Sigmoid colon (tissue), 7 donors: Measurements from ENCODE around the gene VEPH1. TPM values are rescaled to one million over a fixed set of nuclear protein-coding genes. Genes with fewer than 3 reads are reported as not detected.
"Not testable (repeated sequence)": the region's sequence is repeated elsewhere in the genome, so short reads cannot be mapped to it uniquely, and the experiment has no call there.

ENCODE experiments used
- DNase-seq: peaks from one replicate; pipeline ENCODE4 v3.0.0-alpha.2; 2019
- H3K27ac ChIP-seq, 4 donors: fragments of 200-600 bp; sonication (generic); one replicate each; pipeline ENCODE4 v1.5.1; 2016 to 2019; ENCODE audit warnings: mild to moderate bottlenecking in 1 of 4
- H3K27me3 ChIP-seq, 3 donors: fragments of 200-600 bp; sonication (generic); one replicate each; pipeline ENCODE4 v1.5.1; 2019; ENCODE audit warnings: mild to moderate bottlenecking in 1 of 3
- H3K36me3 ChIP-seq, 4 donors: fragments of 200-600 bp; sonication (generic); one replicate each; pipeline ENCODE4 v1.5.1; 2016 to 2019
- H3K4me1 ChIP-seq, 4 donors: fragments of 200-600 bp; sonication (generic); one replicate each; pipeline ENCODE4 v1.5.1; 2017 to 2019
- H3K4me3 ChIP-seq, 4 donors: fragments of 200-600 bp; sonication (generic); one replicate each; pipeline ENCODE4 v1.5.1; 2017 to 2019; ENCODE audit warnings: mild to moderate bottlenecking in 2 of 4, moderate library complexity in 1 of 4
- H3K9me3 ChIP-seq, 4 donors: fragments of 200-600 bp in 3 of 4; sonication (generic) in 3 of 4; one replicate each; pipeline versions ENCODE4 v1.5.1 to v1.6.1; 2013 to 2019
- EP300 ChIP-seq, 4 donors: sonication (generic); formaldehyde crosslinking; IDR thresholded peaks; one replicate each; pipeline ENCODE4 v1.6.1; 2017; ENCODE audit warnings: antibody characterized with exemption in 4 of 4
- POLR2A ChIP-seq, 2 donors: fragments of 450-650 bp; IDR thresholded peaks; one replicate each; pipeline ENCODE4 v1.6.1; 2016; ENCODE audit warnings: antibody characterized with exemption in 2 of 2, mild to moderate bottlenecking in 2 of 2, moderate library complexity in 2 of 2
- POLR2AphosphoS5 ChIP-seq, 4 donors: sonication (generic); formaldehyde crosslinking; IDR thresholded peaks; one replicate each; pipeline ENCODE4 v1.6.1; 2017; ENCODE audit warnings: antibody characterized with exemption in 4 of 4
- WGBS, 2 donors: extraction: QIAGEN DNeasy Blood & Tissue Kit; methylation state at CpG; one replicate each; pipeline ENCODE4 v1.1.7; 2013; 5-methylcytosine and 5-hydroxymethylcytosine counted together
- intact Hi-C: fragments of 100-400 bp; cut with DNase I; formaldehyde crosslinking; loops from one replicate; pipeline ENCODE4 v1.15.1; 2023
- polyA plus RNA-seq, 3 donors: library from polyadenylated mRNA; stranded (reverse); fragments of 200-250 nt; gene quantifications; one replicate each; pipeline ENCODE4 v1.2.3, GENCODE V29; 2013
- total RNA-seq, 4 donors: library from RNA; depleted of rRNA; stranded (reverse); fragments of >200 nt; gene quantifications; one replicate each; pipeline ENCODE4 v1.1.0, GENCODE V29; 2016
- TF ChIP-seq, protein P1 (sequence below), 4 experiments: fragments of 450-650 bp in 3 of 4; fragments of 200-600 bp in 1 of 4; IDR thresholded peaks; one replicate each; pipeline ENCODE4 v1.5.1; 2016 to 2019; ENCODE audit warnings: antibody characterized with exemption in 4 of 4, mild to moderate bottlenecking in 3 of 4, moderate library complexity in 2 of 4
- donor health status: healthy with polysubstance abuse.
- donor health status: Bipolar disorder and iron deficiency.
- donor health status: healthy.

Gene VEPH1
- total and polyA plus RNA-seq, 7 donors: 0.14 to 1.8 (median 0.87) TPM; not detected in 1

- no peaks in the 10 kb centered on the region for H3K4me1 ChIP-seq
- TF ChIP-seq POLR2A (IDR thresholded peaks at IDR 0.05) (no peak), POLR2AphosphoS5 (IDR thresholded peaks at IDR 0.05) (no peak), EP300 (IDR thresholded peaks at IDR 0.05) (no peak)
- TF ChIP-seq, protein P1, sequence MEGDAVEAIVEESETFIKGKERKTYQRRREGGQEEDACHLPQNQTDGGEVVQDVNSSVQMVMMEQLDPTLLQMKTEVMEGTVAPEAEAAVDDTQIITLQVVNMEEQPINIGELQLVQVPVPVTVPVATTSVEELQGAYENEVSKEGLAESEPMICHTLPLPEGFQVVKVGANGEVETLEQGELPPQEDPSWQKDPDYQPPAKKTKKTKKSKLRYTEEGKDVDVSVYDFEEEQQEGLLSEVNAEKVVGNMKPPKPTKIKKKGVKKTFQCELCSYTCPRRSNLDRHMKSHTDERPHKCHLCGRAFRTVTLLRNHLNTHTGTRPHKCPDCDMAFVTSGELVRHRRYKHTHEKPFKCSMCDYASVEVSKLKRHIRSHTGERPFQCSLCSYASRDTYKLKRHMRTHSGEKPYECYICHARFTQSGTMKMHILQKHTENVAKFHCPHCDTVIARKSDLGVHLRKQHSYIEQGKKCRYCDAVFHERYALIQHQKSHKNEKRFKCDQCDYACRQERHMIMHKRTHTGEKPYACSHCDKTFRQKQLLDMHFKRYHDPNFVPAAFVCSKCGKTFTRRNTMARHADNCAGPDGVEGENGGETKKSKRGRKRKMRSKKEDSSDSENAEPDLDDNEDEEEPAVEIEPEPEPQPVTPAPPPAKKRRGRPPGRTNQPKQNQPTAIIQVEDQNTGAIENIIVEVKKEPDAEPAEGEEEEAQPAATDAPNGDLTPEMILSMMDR (IDR thresholded peaks at IDR 0.05): no peak
- H3K36me3 ChIP-seq: no peaks in the 10 kb centered on the region
- WGBS, 2 donors: 80 to 84% methylated on average over 1 of the region's 1 CpG
- no peaks in the 10 kb centered on the region for H3K9me3 ChIP-seq
- no peak overlapping the region for H3K27ac ChIP-seq
- DNase-seq: no peak
- no peaks in the 10 kb centered on the region for H3K27me3 ChIP-seq
- intact Hi-C loops: no loop called here
- H3K4me3 ChIP-seq: no peak overlapping the region
These were observed 151.2 kb downstream of the VEPH1 start for GRCh38 chr3:157351981-157352380.

- H3K9me3 ChIP-seq, DNase-seq, H3K27ac ChIP-seq, H3K36me3 ChIP-seq, H3K4me1 ChIP-seq, intact Hi-C loops, H3K4me3 ChIP-seq, H3K27me3 ChIP-seq: not testable (repeated sequence)
- 85 to 94% methylated on average over 2 of the region's 2 CpGs for WGBS, 2 donors
These were observed 152.6 kb downstream of the VEPH1 start for GRCh38 chr3:157350651-157351050.

- H3K27ac ChIP-seq, H3K4me3 ChIP-seq, intact Hi-C loops, H3K27me3 ChIP-seq, H3K9me3 ChIP-seq, H3K4me1 ChIP-seq, DNase-seq, H3K36me3 ChIP-seq: not testable (repeated sequence)
- 74 to 75% methylated on average over 3 of the region's 3 CpGs for whole genome bisulfite sequencing, 2 donors
These were observed 154.7 kb downstream of the VEPH1 start for GRCh38 chr3:157348304-157349075.

DNA sequence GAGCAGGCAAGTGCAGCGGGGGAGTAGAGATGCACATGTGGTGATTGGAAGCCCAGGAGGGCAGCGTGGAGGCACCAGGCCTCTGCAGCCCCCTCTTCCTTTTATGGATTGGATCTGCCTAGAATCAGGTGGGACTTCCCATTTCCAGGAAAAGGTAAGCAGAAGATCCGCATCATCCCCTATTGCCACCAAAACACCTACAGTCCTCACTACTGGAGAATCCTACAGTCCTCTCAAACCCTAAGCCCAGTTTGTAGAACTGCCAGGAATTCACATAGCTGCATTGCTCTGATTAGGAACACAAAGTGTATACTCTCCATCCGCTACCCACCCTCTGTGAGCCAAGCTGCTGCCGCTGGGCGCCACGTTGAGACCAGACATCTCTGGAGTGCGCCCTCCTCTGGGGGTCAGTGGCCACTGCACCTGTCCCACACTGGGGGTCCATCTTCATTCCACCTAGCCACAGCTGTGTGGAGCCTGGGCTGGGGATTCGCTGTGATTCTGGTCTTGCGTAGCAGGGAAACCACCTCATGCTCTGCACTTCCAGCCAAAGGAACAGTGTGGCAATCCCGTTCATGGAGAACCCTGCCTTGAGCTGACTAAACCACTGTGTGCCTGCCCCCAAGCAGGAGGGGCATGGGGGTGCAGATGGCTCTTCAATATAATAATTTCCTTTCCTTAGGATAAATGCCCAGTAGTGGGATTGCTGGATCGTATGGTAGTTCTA lies 155.5 kb downstream of the VEPH1 start:
- no peaks in the 10 kb centered on the region for H3K36me3 ChIP-seq
- intact Hi-C loops: no loop called here
- 88% methylated on average over 12 of the region's 12 CpGs for WGBS, 2 donors
- DNase-seq: no peak
- no peak overlapping the region for H3K27ac ChIP-seq
- no peaks in the 10 kb centered on the region for H3K27me3 ChIP-seq
- TF ChIP-seq POLR2A (IDR thresholded peaks at IDR 0.05) (no peak), POLR2AphosphoS5 (IDR thresholded peaks at IDR 0.05) (no peak)
- no peak overlapping the region for H3K4me3 ChIP-seq
- no peaks in the 10 kb centered on the region for H3K4me1 ChIP-seq
- no peaks in the 10 kb centered on the region for H3K9me3 ChIP-seq

GRCh38 chr3:157336252-157337009 lies 166.8 kb downstream of the VEPH1 start:
- Histone ChIP-seq H3K9me3 (peaks cover 0 to 4% (median 0%) of the 10 kb centered on the region in 4 donors), H3K27ac (no peak overlapping the region), H3K4me1 (no peaks in the 10 kb centered on the region), H3K4me3 (no peak overlapping the region), H3K27me3 (no peaks in the 10 kb centered on the region), H3K36me3 (no peaks in the 10 kb centered on the region)
- no peak for DNase-seq
- intact Hi-C loops: no loop called here
- TF ChIP-seq, protein P1 (IDR thresholded peaks at IDR 0.05): no peak
- TF ChIP-seq POLR2AphosphoS5 (IDR thresholded peaks at IDR 0.05): no peak
- TF ChIP-seq POLR2A (IDR thresholded peaks at IDR 0.05): no peak
- no peak for TF ChIP-seq EP300 (IDR thresholded peaks at IDR 0.05)
- 41 to 68% methylated on average over 4 of the region's 4 CpGs for WGBS, 2 donors
